Measurements from ENCODE around the gene ALCAM.

ALCAM gene

DNA sequence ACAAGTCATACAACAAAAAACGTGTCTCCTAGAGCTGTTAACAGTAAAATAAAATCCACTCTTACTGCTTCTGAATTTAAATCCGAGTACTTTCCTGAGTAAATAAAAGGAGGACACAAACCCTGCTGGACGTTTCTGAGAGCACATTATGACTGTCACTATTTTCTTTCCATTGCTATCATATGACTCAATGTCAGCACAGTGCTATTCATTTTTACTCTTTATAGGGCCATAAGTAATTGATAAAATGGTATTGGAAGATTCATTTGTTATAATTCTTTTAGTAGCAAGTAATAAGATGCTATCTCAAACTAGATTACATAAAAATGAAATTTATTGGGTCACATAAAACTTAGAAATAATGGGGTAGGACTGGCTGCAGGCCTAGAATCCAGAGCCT is 68.6 kb downstream of the ALCAM start:
- no peak for DNase-seq

DNA sequence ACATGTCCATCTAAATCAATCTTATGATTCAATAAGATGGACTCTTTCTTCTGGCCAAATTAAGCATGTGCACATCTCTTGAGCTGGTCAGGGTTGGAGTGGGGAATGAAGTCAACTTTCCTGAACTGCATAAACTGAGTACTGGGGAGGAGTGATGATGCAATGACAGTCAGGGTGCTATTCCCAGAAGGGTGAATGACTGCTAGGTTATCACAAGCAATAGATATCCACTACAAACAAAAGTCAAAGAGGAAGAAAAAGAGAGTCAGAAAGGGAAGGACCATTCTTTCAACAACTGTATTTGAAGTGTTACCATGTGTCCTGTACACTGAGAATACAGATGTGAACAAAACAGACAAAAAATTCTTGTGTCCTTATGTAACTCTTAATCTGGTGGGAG is 70.0 kb downstream of the ALCAM start:
- no peak for DNase-seq

DNA sequence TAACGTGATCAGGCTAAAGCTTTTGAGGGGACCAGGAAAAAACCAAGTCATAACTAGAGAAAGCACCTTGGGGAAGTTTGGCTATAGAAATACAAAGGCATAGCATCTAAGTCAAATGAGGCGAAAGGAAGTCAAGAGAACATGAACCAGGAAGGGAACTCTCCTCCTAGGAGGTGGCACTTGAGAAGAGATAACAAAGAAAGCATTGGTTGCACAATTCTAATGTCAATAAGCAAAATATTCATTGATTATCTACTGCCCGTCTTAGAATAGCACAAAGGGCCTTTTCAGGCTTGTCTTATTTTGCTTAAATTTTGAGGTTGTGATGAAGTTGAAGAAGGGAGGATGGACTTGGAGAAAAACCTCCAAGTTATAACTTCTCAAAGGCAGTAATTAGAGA is 73.4 kb downstream of the ALCAM start:
- DNase-seq, result no peak

- no peak for DNase-seq
Measured at GRCh38 chr3:105444725-105445124, 78.0 kb downstream of the ALCAM start.

- DNase-seq, result no peak
Measured at GRCh38 chr3:105448338-105448982, 81.8 kb downstream of the ALCAM start.

DNA sequence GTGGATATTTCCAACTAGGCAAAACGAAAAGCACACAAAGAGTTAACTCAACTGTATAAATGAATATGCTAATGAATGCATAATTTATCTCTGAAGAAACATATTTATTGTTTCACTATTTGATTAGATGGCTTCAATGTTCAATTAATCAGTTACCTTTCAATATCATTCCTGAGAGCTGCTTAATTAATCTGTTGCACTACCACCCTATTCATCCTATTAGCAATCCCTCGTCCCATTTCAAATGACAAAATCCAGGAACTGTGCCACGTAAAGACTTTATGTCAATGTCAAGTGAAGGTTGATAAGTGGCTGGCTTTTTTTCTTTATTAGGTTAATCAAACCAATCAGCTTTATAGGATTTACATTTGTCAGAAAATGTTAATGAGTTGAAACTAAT is 82.7 kb downstream of the ALCAM start:
- DNase-seq, result no peak

DNA sequence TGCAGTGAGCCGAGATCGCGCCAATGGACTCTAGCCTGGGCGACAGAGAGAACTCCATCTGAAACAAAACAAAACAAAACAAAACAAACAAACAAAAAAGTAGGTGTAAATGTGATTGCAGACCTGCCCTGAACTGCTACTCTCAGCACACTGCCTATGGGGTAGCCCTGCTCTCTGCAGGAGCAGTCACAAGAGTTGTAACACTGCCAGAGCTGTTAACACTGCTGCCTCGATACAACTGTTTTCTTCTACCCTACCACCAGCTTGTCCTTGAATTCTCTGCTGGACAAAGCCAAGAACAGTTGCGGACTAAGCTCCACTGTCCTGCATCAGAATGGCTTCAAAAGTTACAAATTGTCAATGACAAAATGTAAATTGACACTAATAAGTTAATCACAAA is 89.3 kb downstream of the ALCAM start:
- DNase-seq, result no peak

GRCh38 chr3:105458518-105459215 is 92.0 kb downstream of the ALCAM start:
- no peak for DNase-seq

- no peak for DNase-seq
Measured at GRCh38 chr3:105459566-105460290, 93.0 kb downstream of the ALCAM start.

DNA sequence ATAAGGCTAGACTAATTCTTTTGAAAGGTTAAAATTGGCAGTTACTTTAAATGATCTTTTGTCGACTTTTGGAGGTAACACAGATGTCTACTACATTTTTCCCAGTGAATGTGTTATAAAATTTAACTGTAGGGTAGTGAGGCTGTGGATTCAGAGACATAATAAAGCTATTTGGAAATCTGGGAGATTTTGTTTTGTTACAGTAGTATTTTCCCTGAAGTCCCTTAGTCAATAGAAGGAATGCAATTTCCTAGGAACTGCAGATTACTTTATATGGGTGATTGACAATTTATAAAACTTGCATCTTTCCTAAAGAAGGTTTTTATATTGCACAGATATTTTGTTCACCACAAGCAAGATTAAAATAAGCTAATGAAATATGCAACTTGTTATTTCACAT is 96.9 kb downstream of the ALCAM start:
- no peak for DNase-seq

- no peak for DNase-seq
Measured at GRCh38 chr3:105465251-105465853, 98.6 kb downstream of the ALCAM start.

GRCh38 chr3:105466072-105466471 is 99.4 kb downstream of the ALCAM start:
- DNase-seq, result no peak

DNA sequence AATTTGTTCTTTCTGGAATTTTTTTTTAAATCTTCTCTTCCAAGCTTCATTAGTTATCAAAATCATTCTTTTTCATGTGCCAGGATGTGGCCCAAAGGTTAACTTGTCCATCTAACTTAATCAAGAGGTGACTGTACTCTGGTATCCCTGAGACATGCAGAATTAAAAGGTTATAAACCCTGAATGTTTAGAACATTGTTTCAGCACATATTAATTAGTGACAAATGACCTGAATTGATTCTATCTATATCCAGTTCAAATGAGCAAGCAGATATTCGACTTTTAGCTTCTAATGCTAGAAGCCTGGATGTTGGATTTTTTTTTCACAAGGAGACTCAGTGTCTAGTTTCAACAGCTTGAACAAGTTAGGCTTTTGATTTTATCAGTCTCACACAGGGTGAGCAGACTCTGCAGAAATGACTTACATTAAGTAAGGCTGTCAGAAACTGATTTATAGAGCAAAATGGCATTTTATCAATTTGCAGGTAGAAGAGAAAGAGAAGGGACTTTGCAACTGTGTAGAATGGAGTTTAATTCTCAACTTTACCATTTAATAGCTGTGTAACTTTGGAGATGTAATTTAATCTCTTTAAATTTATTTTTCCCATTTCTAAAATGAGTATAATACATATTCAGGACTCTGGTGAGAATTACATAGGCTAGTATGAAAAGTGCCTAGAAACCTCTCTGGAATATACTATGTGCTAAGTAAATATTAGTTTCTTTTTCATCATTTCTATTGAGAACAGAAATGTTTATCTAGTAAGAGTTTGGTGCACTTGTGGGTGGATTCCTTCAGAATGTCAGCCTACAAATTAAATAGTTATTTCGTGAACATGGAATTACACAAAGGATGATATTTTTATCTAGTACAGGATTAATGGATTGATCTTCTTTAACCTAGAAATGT is 100.0 kb downstream of the ALCAM start:
- no peak for DNase-seq

GRCh38 chr3:105470851-105471250 is 104.1 kb downstream of the ALCAM start:
- DNase-seq, result no peak

GRCh38 chr3:105473521-105474223 is 107.0 kb downstream of the ALCAM start:
- DNase-seq, result no peak

DNA sequence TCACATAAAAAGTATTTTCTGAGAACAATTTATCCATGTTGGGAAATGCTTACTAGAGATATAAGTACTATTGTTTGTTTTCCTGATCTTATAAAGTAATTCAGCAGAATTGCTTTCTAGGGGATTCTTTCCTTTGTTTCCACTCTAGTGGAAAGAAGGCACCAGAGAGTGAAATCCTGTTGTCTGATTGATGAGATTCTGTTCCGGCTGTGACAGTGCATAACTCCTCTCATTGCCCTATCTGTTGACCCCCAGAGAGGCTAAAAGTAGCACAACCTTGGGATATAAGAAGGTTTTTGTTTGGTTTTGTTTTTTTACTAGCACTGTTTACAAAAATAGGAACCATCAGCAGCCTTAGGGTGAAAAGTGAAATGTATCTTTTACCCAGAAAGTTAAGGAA is 114.1 kb downstream of the ALCAM start:
- DNase-seq, result no peak

GRCh38 chr3:105483476-105483875 is 116.8 kb downstream of the ALCAM start:
- DNase-seq, result no peak

DNA sequence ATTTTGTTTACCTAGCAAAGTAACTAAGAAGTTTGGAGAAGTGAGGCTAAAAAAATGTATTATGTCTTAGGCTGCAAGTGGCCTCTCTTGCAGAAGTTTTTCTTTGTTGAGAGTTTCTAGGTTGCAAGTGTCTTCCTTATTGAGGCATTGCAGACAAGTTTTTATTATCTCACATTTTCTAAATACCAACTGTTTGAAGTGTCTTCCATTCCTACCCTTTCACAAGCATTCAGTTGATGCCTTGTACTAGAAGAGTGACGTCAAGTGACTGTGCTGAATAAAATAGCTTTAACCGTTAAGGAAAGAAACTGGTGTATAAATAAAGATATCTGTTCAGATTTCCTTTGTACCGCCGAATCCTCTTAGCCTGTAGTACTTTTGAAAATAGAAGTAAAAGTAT is 123.3 kb downstream of the ALCAM start:
- DNase-seq, result no peak

DNA sequence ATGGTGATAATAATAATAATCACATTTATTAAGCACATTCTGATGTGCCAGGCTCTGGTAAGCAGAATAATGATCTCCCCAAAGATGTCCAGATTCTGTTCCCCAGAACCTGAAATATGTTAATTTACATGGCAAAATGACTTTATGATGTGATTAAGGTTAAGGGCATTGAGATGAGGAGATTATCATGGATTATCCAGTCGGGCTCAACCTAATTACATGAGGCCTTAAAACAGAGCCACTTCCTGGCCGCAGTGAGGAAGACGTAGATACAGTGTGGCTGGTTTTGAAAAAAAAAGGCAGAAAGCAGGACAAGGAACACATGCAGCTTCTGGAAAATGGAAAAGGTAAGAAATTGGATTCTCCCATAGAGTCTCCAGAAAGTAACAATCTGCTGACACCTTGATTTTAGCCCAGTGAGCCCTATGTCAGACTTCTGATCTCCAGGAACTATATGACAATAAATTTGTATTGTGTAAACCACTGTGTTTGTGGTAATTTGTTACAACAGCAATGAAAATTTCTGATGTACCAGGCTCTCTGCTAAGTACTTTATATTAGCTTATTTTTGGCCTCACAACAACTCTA is 126.7 kb downstream of the ALCAM start:
- DNase-seq, result no peak

DNA sequence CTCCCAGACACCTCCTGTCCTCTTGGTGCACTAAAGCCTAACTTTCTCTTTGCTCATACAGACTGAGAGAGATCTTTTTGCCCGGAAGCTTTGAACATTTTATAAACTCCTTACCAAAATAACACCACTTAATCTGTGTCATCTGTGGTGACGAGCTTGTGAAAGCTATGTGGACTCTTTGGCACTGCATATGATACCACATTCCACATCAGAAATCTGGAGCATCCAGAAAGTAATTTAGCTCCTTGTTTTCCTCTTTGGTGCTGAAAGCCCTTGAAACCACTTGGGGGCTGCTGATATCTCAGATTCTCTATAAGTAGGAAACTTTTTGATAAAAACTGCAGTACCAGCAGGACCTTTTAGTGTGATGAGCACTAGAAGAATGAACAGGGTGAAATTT is 128.3 kb downstream of the ALCAM start:
- no peak for DNase-seq

DNA sequence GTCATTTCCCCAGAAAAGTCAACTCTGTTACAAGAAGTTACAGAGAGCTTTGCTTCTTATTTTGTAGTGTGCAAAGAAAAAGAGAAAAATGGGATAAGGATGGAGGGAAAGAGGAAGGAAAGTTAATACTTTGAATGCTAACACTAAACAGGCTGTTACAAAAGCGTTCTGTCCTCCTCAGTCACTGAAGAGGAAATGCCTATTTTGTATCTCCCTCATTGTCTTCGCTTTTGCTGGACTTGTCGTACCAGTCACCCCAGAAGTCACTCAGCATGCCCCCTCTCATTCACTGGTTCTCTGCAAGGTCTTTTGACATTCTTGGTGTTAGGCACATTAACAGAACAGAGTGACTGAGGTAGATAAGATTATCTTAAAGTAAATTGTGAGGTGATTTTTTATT is 129.6 kb downstream of the ALCAM start:
- DNase-seq, result no peak

DNA sequence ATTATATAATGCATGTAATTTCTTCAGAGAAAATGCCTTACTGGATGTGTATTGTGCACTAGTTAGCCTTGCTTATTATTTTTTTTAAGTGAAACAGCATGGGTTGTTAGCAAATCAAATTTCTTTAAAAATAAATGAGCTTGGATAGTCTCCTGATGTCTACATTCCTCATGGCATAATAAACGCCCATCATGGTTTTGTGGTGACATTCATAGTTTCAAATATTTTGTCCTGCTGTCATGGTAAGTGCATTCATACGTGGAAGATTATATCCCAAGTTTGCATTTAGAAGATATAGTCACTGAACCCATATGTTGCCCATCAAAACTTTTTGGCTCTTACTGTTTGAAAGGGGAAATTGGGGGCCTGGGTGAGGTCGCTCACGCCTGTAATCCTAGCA is 130.7 kb downstream of the ALCAM start:
- no peak for DNase-seq
